CD1c-positive myeloid dendritic cell (primary cell): ENCODE results near the gene KRTAP4-4.
A peak's percentile ranks its signal among the peaks of the same experiment; 100 is the strongest.
"Not testable (repeated sequence)": the region's sequence is repeated elsewhere in the genome, so short reads cannot be mapped to it uniquely, and the experiment has no call there.

Source experiments
- DNase-seq: peaks from one replicate; pipeline ENCODE4 v3.0.0-alpha.2; 2016; ENCODE audit errors: extremely low spot score

KRTAP4-4 gene

DNA sequence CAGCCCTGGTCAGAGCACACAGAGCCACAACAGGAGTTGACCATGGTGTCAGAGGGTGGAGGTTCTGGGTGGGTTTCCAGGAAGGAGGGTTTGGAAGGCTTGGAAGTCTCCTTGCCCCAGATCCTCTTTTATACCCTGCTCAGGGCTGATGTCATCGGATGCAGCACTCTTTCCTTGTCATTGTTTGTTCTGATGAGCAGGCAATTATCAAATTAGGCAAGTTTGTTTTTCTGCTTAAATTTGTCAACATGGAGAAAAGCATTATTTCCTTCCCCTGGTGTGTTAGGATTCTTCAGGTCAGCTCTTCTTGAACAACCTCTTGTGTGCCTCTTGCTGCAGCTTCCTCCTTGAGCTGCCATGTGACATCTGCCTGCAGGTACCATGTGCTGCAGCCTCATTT lies at the start of gene KRTAP4-4:
KRTAP4-4 (minus strand) TSS at position 101 of the 400 bp plus-strand sequence; CDS start at position 44, 57 bp downstream.
- DNase-seq, result no peak

- no peak for DNase-seq
Observed at GRCh38 chr17:41199421-41200078, 39.0 kb upstream of the KRTAP4-4 start.

DNA sequence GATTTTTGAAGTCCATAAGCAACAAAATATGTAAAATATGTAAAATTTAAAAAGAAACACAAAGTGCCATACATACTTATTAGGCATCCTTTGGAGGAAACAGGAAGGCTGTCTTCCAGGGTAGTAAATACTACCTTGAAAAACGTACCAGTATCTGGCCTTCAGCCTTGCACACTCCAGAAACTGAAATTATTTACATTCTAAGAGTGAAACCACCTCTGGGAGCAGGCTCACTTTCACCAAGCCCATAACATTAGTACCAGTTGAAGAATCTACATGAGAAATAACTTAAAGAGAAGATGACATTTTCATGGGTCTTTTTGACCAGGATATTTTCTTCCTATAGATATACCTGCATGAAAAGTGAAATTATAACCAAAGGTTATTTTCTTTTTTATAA lies 35.5 kb upstream of the KRTAP4-4 start:
- no peak for DNase-seq

DNA sequence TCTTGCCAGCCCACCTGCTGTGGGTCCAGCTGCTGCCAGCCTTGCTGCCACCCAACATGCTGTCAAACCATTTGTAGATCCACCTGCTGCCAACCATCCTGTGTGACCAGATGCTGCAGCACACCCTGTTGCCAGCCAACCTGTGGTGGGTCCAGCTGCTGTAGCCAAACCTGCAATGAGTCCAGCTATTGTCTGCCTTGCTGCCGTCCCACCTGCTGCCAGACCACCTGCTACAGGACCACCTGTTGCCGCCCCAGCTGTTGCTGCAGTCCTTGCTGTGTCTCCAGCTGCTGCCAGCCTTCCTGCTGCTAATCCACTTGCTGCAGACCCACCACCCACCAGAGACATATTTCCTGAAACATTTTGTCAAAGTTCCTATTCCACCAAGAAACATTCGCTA lies 29.8 kb upstream of the KRTAP4-4 start:
- no peak for DNase-seq

- DNase-seq, result not testable (repeated sequence)
Observed at GRCh38 chr17:41189837-41190318, 29.3 kb upstream of the KRTAP4-4 start, which contains the start of gene KRTAP9-1. Gene KRTAP9-1 (plus strand): TSS chr17:41189887. CDS start chr17:41189887, 0 bp downstream.

DNA sequence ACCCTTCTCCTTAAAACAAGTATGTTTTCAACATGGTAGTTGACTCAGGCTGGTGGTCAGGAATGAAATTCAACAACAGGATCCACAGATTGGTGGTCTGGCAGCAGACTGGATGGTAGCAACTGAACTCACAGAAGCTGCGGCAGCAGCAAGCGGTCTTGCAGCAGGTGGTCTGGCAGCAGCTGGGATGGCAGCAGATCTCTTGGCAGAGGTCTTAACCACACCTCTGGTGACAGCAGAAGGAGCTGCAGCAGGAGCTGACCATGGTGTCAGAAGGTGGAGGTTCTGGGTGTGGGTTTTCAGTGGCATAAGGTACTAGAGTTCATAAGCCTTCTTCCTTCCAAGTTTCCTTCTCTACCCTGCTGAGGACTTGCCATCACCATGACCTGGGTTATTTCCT lies 26.3 kb upstream of the KRTAP4-4 start:
- no peak for DNase-seq

GRCh38 chr17:41185001-41185400 lies 24.5 kb upstream of the KRTAP4-4 start:
- DNase-seq, result no peak

- no peak for DNase-seq
Observed at GRCh38 chr17:41184480-41184961, 24.0 kb upstream of the KRTAP4-4 start, which contains the start of gene KRTAP4-1. Gene KRTAP4-1 (minus strand): TSS chr17:41184911. CDS start chr17:41184854, 57 bp downstream.

DNA sequence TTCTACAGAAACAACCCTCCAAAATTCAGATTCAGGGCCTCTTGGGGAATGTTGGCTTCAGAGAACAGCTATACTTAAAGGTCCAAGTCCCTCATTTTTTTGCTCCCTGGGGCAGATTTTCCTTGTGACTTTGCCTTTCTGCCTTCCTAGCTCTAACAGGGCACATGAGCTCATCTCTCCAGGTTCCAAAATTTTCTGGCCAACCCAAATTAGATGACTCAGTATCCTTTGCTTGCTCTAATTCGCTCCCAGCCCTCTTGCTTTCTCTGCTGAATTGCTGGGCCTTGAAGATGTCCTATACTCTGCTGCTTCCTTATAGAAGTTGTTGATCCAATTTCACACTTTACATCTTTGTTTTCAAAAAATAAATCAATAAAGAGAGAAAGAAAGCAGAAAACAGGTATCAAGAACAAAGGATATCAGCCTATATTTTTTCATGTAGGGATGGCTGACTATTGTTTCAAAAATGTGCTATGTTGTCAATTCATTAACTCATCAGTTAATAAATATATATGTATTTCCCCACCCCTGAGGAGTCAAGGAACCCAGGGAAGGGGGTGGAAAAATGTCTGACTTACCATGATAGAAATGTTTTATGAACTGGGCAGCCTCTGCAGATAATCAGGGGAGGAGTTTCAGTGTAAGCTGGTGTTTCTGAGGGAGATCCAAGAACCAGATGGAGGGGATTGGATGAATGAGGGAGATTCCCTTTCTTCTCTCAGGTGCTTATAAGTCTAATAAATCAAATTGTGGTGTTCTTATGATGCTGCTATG lies 18.5 kb upstream of the KRTAP4-4 start:
- DNase-seq, result no peak

GRCh38 chr17:41178341-41178740 lies 17.8 kb upstream of the KRTAP4-4 start:
- peak; percentile 59 for DNase-seq

- DNase-seq, result no peak
Observed at GRCh38 chr17:41177727-41178271, 17.3 kb upstream of the KRTAP4-4 start, which contains the start of gene KRTAP4-2. Gene KRTAP4-2 (minus strand): TSS chr17:41178221. CDS start chr17:41178164, 57 bp downstream.

DNA sequence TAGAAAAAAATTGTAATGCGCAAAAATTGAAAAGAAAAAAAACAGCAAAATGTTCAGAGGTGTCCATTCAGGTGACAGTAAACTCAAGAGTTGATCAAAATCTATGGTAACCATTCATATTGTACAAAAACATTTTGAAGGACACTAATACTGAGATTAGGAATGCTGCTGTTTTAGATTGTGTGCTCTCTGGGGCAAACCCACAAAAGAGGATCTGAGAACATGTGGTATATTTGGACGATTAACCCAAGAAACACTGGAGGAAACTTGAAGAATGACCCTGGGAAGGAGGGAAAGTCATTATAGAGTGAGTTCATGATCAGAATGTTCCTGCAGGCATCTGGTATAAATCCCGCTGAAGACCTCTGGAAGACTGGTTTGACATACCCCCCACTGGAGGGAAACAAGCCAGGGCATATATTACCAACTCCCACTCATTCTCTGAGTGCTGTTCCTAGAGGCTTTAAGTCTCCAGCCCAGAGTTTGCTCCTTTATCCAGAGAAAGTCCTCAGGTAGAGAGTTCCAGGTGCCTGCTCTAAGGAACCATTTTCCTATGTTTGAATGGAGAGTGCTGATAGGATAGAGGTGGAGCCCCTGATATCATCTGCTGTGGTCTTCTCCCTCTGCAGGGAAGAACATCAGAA lies 16.3 kb upstream of the KRTAP4-4 start:
- peak; percentile 74 for DNase-seq

- no peak for DNase-seq
Observed at GRCh38 chr17:41171886-41172285, 11.3 kb upstream of the KRTAP4-4 start.

DNA sequence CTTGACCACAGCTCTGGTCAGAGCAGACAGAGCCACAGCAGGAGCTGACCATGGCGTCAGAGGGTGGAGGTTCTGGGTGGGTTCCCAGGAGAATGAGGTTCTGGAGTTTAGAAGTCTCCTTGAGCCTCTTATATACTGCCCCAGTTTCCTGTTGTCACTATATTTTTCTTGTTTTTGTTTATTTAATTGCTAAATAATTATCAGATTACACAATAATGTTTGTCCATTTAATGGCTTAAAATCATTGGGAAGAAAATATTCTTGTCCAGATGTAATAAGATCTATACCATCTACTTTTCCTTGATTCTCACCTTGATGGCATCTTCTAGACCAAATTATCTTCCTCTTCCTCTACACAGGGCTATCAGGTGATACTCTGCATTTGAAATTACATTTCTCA lies 7.6 kb upstream of the KRTAP4-4 start, which contains the start of gene KRTAP4-3:
KRTAP4-3 (minus strand) TSS at position 101 of the 400 bp plus-strand sequence; CDS start at position 52, 49 bp downstream.
- DNase-seq, result no peak

- DNase-seq, result no peak
Observed at GRCh38 chr17:41167561-41167960, 7.0 kb upstream of the KRTAP4-4 start.

- no peak for DNase-seq
Observed at GRCh38 chr17:41163828-41164227, 3.3 kb upstream of the KRTAP4-4 start.

- DNase-seq, result not testable (repeated sequence)
Observed at GRCh38 chr17:41160190-41160589, 358 bp downstream of the KRTAP4-4 start.

- no peak for DNase-seq
Observed at GRCh38 chr17:41153856-41154255, 6.7 kb downstream of the KRTAP4-4 start.

DNA sequence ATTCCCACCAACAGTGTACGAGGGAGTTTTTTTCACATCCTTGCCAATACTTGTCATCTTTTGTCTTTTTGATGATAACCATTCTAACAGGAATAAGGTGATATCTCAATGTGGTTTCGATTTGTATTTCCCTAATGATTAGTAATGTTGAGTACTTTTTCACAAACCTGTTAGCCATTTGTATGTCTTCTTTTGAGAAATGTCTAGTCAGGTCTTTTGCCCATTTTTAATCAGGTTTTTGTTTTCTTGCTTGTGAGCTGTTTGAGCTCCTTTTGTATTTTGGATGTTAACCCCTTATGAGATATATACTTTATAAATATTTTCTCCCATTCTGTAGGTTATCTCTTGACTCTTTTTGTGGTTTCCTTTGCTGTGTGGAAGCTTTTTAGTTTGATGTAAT lies 9.0 kb downstream of the KRTAP4-4 start:
- no peak for DNase-seq

GRCh38 chr17:41150026-41150425 lies 10.5 kb downstream of the KRTAP4-4 start:
- DNase-seq, result no peak

DNA sequence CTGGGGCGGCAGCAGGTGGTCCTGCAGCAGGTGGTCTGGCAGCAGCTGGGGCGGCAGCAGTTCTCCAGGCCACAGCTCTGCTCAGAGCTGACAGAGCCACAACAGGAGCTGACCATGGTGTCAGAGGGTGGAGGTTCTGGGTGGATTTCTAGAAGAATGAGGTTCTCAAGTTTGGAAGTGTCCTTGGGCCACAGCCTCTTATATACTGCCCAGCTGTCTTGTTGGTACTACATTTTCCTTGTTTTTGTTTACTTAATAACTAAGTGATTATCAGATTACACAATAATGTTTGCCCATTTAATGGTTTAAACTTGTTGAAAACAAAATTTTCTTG lies 10.9 kb downstream of the KRTAP4-4 start, which contains the start of gene KRTAP4-5:
KRTAP4-5 (minus strand) TSS at position 174 of the 334 bp plus-strand sequence; CDS start at position 116, 58 bp downstream.
- no peak for DNase-seq
